Measurements from ENCODE around the gene FBXO5.

DNA sequence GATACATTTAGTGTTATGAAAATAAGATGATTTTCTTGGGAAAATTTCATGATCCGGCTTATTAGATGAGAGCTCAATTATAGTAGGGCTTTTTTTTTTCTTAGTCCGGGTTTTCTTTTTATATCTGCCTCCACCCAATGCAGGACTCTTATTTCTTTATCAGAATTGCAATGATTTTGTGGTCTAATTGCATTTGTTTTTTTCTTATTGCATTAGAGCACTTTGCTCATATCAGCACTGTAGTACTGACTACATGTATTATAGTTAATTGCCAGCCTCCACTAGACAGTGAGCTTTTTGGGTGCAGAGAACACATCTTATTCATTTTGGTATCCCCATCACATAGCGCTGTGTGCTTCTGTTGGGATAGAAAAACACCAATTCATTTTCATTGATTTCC is 50.0 kb downstream of the FBXO5 start:
- TF ChIP-seq, protein P1, sequence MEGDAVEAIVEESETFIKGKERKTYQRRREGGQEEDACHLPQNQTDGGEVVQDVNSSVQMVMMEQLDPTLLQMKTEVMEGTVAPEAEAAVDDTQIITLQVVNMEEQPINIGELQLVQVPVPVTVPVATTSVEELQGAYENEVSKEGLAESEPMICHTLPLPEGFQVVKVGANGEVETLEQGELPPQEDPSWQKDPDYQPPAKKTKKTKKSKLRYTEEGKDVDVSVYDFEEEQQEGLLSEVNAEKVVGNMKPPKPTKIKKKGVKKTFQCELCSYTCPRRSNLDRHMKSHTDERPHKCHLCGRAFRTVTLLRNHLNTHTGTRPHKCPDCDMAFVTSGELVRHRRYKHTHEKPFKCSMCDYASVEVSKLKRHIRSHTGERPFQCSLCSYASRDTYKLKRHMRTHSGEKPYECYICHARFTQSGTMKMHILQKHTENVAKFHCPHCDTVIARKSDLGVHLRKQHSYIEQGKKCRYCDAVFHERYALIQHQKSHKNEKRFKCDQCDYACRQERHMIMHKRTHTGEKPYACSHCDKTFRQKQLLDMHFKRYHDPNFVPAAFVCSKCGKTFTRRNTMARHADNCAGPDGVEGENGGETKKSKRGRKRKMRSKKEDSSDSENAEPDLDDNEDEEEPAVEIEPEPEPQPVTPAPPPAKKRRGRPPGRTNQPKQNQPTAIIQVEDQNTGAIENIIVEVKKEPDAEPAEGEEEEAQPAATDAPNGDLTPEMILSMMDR (conservative IDR thresholded peaks at IDR 0.05; ENCODE audit: low read length) = no peak
- no peak for TF ChIP-seq EZH2phosphoT487 (IDR thresholded peaks at IDR 0.05; ENCODE audit: borderline replicate concordance)

Data from Loucy (cell line).